PC-3 (cell line): Measurements from ENCODE around the gene NEK11. TPM values are rescaled to one million over a fixed set of nuclear protein-coding genes. Genes with fewer than 3 reads are reported as not detected.
A peak's percentile ranks its signal among the peaks of the same experiment; 100 is the strongest.

ENCODE experiments used
- ATAC-seq: fragments of 200-7000 bp; cut with Tn5 transposase; 2 replicates; pipeline ENCODE4 v1.9.1; 2020; ENCODE audit warnings: mild to moderate bottlenecking, moderate library complexity
- BruUV-seq: library from RNA; stranded (reverse); fragments of 400-500 nt; replicated peaks from 2 replicates; lab custom pipeline; 2021; lab: Mats Ljungman, UMichigan
- CTCF ChIA-PET: fragments of 300-600 bp; sonication (Branson Sonifier 250); formaldehyde crosslinking; loops from one replicate; lab custom pipeline; 2022; ENCODE audit warnings: antibody characterized with exemption; lab: Charles Lee
- POLR2A ChIA-PET: fragments of 300-600 bp; sonication (Branson Sonifier 250); formaldehyde crosslinking; loops from one replicate; lab custom pipeline; 2022; ENCODE audit warnings: antibody characterized with exemption; ENCODE audit not compliant: unreplicated experiment; lab: Charles Lee
- DNase-seq: peaks from one replicate; pipeline ENCODE4 v3.0.0-alpha.2; 2015
- H2AFZ ChIP-seq: fragments of 300-600 bp; sonication (generic); 2 replicates; pipeline ENCODE4 v1.6.0; 2016; ENCODE audit warnings: antibody characterized with exemption, low read length
- H3F3A ChIP-seq: fragments of 300-600 bp; sonication (generic); one replicate; pipeline ENCODE4 v1.6.0; 2017; ENCODE audit warnings: antibody characterized with exemption, low read length, control low read depth, mild to moderate bottlenecking; ENCODE audit not compliant: unreplicated experiment
- H3K27ac ChIP-seq: fragments of 300-600 bp; sonication (generic); 2 replicates; pipeline ENCODE4 v1.5.1; 2016; ENCODE audit warnings: mild to moderate bottlenecking, low read length
- H3K27me3 ChIP-seq: fragments of 300-600 bp; sonication (generic); 2 replicates; pipeline ENCODE4 v1.6.1; 2016; ENCODE audit warnings: low read length, mixed read lengths
- H3K36me3 ChIP-seq: fragments of 300-600 bp; sonication (generic); 2 replicates; pipeline ENCODE4 v1.6.1; 2016; ENCODE audit warnings: low read depth, mixed run types, low read length, mixed read lengths
- H3K4me1 ChIP-seq: fragments of 300-600 bp; sonication (generic); 2 replicates; pipeline ENCODE4 v1.5.1; 2016; ENCODE audit warnings: low read length; ENCODE audit not compliant: insufficient read depth
- H3K4me2 ChIP-seq: fragments of 300-600 bp; sonication (generic); 2 replicates; pipeline ENCODE4 v1.6.0; 2016; ENCODE audit warnings: low read length
- H3K4me3 ChIP-seq: fragments of 300-600 bp; sonication (generic); 2 replicates; pipeline ENCODE4 v1.5.1; 2016; ENCODE audit warnings: mild to moderate bottlenecking, low read length, mixed read lengths
- H3K79me2 ChIP-seq: fragments of 300-600 bp; sonication (generic); 2 replicates; pipeline ENCODE4 v1.6.1; 2017; ENCODE audit warnings: low read length, mixed read lengths
- H3K9ac ChIP-seq: fragments of 300-600 bp; sonication (generic); 2 replicates; pipeline ENCODE4 v1.6.0; 2016; ENCODE audit warnings: mild to moderate bottlenecking, low read length
- H3K9me2 ChIP-seq: fragments of 300-600 bp; sonication (generic); replicated peaks from 2 replicates; pipeline ENCODE4 v1.6.1; 2016; ENCODE audit warnings: mixed run types, low read length, mixed read lengths
- H3K9me3 ChIP-seq: fragments of 300-600 bp; sonication (generic); 2 replicates; pipeline ENCODE4 v1.6.1; 2016; ENCODE audit warnings: low read length, mixed read lengths
- H4K20me1 ChIP-seq: fragments of 300-600 bp; sonication (generic); 2 replicates; pipeline ENCODE4 v1.6.1; 2016; ENCODE audit warnings: low read length, mixed read lengths
- CTCF ChIP-seq: fragments of 300-600 bp; sonication (generic); conservative IDR thresholded peaks from 2 replicates; pipeline ENCODE4 v1.5.1; 2017; ENCODE audit warnings: antibody characterized with exemption, low read depth, mild to moderate bottlenecking, low read length
- EZH2 ChIP-seq: fragments of 300-600 bp; sonication (generic); IDR thresholded peaks from one replicate; pipeline ENCODE4 v1.6.1; 2017; ENCODE audit warnings: antibody characterized with exemption, mild to moderate bottlenecking, low read length; ENCODE audit not compliant: unreplicated experiment
- EZH2phosphoT487 ChIP-seq: fragments of 300-600 bp; sonication (generic); IDR thresholded peaks from 2 replicates; pipeline ENCODE4 v1.6.1; 2018; ENCODE audit warnings: mild to moderate bottlenecking, antibody characterized with exemption, low read length, borderline replicate concordance
- intact Hi-C: fragments of 100-400 bp; cut with micrococcal nuclease; formaldehyde crosslinking; loops from 2 replicates; pipeline ENCODE4 v1.9.0; 2023
- total RNA-seq: library from RNA; depleted of rRNA; stranded (reverse); fragments of >200 nt; gene quantifications from 2 replicates; pipeline ENCODE4 v1.2.3, GENCODE V29; 2014

NEK11 gene
- total RNA-seq, 1 experiment from 2014 or later, result 3.1 TPM

DNA sequence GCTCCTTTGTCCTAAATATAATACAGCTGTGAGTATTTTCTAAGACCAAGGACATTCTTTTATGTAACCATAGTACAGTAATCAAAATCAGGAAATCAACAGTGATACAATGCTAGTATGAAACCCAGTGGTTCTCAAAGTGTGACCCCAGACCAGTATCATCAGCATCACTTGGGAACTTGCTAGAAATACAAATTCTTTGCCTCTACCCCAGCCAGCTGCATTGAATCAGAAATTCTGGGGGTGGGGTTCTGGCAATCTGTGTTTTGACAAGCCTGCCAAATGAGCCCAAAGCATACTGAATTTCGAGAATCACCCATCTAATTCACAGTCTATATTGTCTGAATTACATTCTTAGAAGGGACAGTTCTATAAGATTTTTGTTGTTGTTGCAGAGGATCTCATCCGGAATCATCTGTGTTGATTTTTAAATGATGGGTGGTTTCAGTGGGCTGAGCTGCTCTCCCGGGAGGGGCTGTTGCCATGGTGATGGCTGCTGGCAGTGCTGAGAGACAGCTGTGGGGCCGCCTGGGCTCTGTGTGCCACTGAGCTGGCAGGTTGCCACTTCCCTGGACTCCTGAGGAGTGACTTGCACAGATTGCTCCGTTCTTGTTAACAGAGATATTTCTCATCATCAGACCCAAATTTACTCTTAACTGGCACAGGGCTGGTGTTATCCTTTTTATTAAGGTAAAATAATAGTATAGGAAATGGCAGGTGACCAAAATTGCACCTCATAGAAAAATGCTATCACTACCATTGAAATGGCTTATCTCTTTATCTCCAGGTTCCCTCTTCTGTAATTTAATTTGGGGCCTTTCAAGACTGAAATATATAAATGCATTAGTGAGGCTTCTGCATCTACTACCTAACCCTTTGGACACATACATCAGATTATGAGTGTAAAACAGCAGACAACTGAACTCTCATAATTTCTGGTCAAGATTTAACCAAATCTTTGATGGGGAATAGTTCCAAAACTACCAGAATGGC, 56.5 kb downstream of the NEK11 start:
- H3K27ac ChIP-seq, result no peak overlapping the region

DNA sequence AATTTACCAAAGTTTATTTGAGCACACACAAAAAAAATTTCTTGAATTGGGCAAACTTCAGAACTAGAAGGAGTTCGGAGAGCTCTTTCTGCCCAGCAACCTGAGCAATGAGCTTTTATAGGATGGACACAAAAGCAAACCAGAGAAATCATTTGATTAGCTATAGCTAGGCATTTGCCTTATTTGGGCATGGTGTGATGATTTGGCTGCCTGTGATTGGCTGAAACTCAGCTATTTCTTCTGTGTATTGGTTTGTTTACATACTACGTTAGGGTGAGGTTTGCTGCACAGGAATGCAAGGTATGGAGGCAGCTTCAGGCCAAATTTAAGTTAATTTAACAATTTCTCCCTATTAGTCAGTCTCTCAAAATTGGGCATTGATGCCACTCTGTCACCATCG, 65.1 kb downstream of the NEK11 start:
- Histone ChIP-seq H3K79me2 (no peaks in the 10 kb centered on the region), H2AFZ (no peak overlapping the region), H3F3A (no peaks in the 10 kb centered on the region), H3K27me3 (no peaks in the 10 kb centered on the region), H3K27ac (no peak overlapping the region), H3K4me3 (no peak overlapping the region), H3K4me2 (no peak overlapping the region), H3K9me2 (no peaks in the 10 kb centered on the region), H3K4me1 (no peaks in the 10 kb centered on the region), H3K9ac (no peak overlapping the region), H3K36me3 (no peaks in the 10 kb centered on the region), H3K9me3 (no peaks in the 10 kb centered on the region), H4K20me1 (no peaks in the 10 kb centered on the region)
- intact Hi-C loops, result no loop called here
- DNase-seq (peak; percentile 46), ATAC-seq (no peak)
- TF ChIP-seq EZH2phosphoT487 (no peak), CTCF (no peak), EZH2 (no peak)
- no TSS peak for BruUV-seq
- ChIA-PET CTCF (no interaction called here), POLR2A (no interaction called here)

More for the DNA sequence above, 56.5 kb downstream of the NEK11 start:
- ATAC-seq (no peak), DNase-seq (no peak)
- H3K4me2 ChIP-seq, result no peak overlapping the region
- H3K9me2 ChIP-seq, result no peaks in the 10 kb centered on the region
- H3K9me3 ChIP-seq, result no peaks in the 10 kb centered on the region
- POLR2A ChIA-PET, result no interaction called here
- no peak overlapping the region for H3K9ac ChIP-seq
- no peaks in the 10 kb centered on the region for H4K20me1 ChIP-seq
- no peaks in the 10 kb centered on the region for H3K27me3 ChIP-seq
- intact Hi-C loops, result no loop called here
- no peak overlapping the region for H3K4me3 ChIP-seq
- H3F3A ChIP-seq, result no peaks in the 10 kb centered on the region
- BruUV-seq, result no TSS peak
- CTCF ChIA-PET, result no interaction called here
- H3K4me1 ChIP-seq, result no peaks in the 10 kb centered on the region
- no peak overlapping the region for H2AFZ ChIP-seq
- TF ChIP-seq EZH2phosphoT487 (no peak), EZH2 (no peak), CTCF (no peak)
- H3K79me2 ChIP-seq, result no peaks in the 10 kb centered on the region
- H3K36me3 ChIP-seq, result no peaks in the 10 kb centered on the region
